ENCODE data around the gene DBH. TPM values are rescaled to one million over a fixed set of nuclear protein-coding genes. Genes with fewer than 3 reads are reported as not detected.

The DBH gene
- total and polyA plus RNA-seq, 10 of the 15 experiments (the other 5 are each of a cell fraction or from before 2014, with no cell fraction given), result not detected

GRCh38 chr9:133671371-133671770 is 35.2 kb downstream of the DBH start:
- CTCF ChIA-PET, result interaction anchor here (1.2 kb wide), 1 partner anchor 12 kb away, joined by 4 read pairs; no protein-coding TSS in a partner anchor

More at GRCh38 chr9:133671371-133671770, 35.2 kb downstream of the DBH start:
- RAD21 ChIA-PET (ENCODE audit: unreplicated experiment), result no interaction called here
- intact Hi-C loops (cut with micrococcal nuclease; ENCODE audit: unreplicated experiment) (no loop called here), in situ Hi-C loops (cut with MboI) (no loop called here)
- POLR2A ChIA-PET, result no interaction called here
- TF ChIP-seq, protein P1, sequence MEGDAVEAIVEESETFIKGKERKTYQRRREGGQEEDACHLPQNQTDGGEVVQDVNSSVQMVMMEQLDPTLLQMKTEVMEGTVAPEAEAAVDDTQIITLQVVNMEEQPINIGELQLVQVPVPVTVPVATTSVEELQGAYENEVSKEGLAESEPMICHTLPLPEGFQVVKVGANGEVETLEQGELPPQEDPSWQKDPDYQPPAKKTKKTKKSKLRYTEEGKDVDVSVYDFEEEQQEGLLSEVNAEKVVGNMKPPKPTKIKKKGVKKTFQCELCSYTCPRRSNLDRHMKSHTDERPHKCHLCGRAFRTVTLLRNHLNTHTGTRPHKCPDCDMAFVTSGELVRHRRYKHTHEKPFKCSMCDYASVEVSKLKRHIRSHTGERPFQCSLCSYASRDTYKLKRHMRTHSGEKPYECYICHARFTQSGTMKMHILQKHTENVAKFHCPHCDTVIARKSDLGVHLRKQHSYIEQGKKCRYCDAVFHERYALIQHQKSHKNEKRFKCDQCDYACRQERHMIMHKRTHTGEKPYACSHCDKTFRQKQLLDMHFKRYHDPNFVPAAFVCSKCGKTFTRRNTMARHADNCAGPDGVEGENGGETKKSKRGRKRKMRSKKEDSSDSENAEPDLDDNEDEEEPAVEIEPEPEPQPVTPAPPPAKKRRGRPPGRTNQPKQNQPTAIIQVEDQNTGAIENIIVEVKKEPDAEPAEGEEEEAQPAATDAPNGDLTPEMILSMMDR (IDR thresholded peaks at IDR 0.05 in 2 of 3, conservative IDR thresholded peaks at IDR 0.05 in 1 of 3; ENCODE audit: control insufficient read depth in 2 of 3, extremely low read depth in 1 of 3, insufficient read depth in 1 of 3, low read depth in 3 of 3, low read length in 3 of 3), result no peak
- TF ChIP-seq, protein P2, sequence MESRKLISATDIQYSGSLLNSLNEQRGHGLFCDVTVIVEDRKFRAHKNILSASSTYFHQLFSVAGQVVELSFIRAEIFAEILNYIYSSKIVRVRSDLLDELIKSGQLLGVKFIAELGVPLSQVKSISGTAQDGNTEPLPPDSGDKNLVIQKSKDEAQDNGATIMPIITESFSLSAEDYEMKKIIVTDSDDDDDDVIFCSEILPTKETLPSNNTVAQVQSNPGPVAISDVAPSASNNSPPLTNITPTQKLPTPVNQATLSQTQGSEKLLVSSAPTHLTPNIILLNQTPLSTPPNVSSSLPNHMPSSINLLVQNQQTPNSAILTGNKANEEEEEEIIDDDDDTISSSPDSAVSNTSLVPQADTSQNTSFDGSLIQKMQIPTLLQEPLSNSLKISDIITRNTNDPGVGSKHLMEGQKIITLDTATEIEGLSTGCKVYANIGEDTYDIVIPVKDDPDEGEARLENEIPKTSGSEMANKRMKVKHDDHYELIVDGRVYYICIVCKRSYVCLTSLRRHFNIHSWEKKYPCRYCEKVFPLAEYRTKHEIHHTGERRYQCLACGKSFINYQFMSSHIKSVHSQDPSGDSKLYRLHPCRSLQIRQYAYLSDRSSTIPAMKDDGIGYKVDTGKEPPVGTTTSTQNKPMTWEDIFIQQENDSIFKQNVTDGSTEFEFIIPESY (IDR thresholded peaks at IDR 0.05), result no peak
- no peak for TF ChIP-seq SMAD5 (IDR thresholded peaks at IDR 0.05; ENCODE audit: low read depth)
- Histone ChIP-seq H3K27me3 (replicated peaks in 1 of 2; ENCODE audit: control insufficient read depth in 2 of 2, insufficient read depth in 2 of 2, low read length in 1 of 2) (no peaks in the 10 kb centered on the region), H3K9ac (ENCODE audit: control insufficient read depth, insufficient read depth, low read length) (no peak overlapping the region), H3K9me3 (replicated peaks; ENCODE audit: control insufficient read depth, insufficient read depth, low read length) (no peaks in the 10 kb centered on the region), H3K27ac (ENCODE audit: control insufficient read depth, insufficient read depth) (no peak overlapping the region), H3K36me3 (ENCODE audit: control insufficient read depth in 2 of 2, insufficient read depth in 2 of 2, low read length in 1 of 2) (no peaks in the 10 kb centered on the region), H3K4me3 (no peak overlapping the region), H3K4me2 (ENCODE audit: control insufficient read depth, insufficient read depth) (no peak overlapping the region), H3K4me1 (ENCODE audit: control insufficient read depth, insufficient read depth, low read length) (no peaks in the 10 kb centered on the region), H3K79me2 (ENCODE audit: control insufficient read depth, insufficient read depth, low read length) (no peaks in the 10 kb centered on the region), H2AFZ (ENCODE audit: control insufficient read depth, low read depth, low read length) (no peak overlapping the region), H4K20me1 (ENCODE audit: control insufficient read depth, insufficient read depth) (no peaks in the 10 kb centered on the region)
- WGBS (ENCODE audit: insufficient coverage, insufficient replicate concordance, low lambda C conversion rate, missing lambda C conversion rate), result 44% methylated on average over 18 of the region's 21 CpGs
- no TSS peak for BruUV-seq (replicated peaks)
- DNase-seq (ENCODE audit: low read depth, low spot score) (no peak), ATAC-seq (no peak), FAIRE-seq (no peak)
- SMC1A ChIA-PET (ENCODE audit: uncharacterized antibody, unreplicated experiment), result no interaction called here
